Measurements from ENCODE around the gene PARP16. TPM values are rescaled to one million over a fixed set of nuclear protein-coding genes. Genes with fewer than 3 reads are reported as not detected.

Gene PARP16
- total and polyA plus RNA-seq, 9 of the 15 experiments (the other 6 are each of a cell fraction or from before 2014, with no cell fraction given): 3.0 to 9.9 (median 5.8) TPM

DNA sequence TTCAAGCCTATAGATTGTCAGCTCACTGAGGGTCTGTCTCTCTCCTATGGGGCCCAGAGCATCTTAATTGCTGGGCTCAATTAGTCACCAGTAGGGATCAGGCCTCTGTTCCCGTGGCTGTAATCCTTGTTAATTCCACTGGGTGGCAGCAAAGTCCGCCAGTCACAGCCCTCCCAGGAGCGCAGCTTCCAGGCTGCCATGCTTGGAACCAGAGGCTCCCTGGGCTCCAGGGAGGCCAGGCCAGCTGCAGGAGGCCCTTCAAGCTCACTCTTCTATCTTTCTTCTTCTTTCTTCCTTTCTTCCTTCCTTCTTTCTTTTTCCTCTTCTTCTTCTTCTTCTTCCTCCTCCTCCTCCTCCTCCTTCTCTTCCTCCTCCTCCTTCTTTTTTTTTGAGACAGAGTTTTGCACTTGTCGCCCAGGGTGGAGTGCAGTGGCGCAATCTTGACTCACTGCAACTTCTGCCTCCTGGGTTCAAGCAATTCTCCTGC, 32.2 kb upstream of the PARP16 start (continued):
- TF ChIP-seq, protein P1, sequence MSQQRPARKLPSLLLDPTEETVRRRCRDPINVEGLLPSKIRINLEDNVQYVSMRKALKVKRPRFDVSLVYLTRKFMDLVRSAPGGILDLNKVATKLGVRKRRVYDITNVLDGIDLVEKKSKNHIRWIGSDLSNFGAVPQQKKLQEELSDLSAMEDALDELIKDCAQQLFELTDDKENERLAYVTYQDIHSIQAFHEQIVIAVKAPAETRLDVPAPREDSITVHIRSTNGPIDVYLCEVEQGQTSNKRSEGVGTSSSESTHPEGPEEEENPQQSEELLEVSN (IDR thresholded peaks at IDR 0.05; ENCODE audit: borderline replicate concordance in 1 of 2, extremely low read depth in 1 of 2, insufficient read depth in 1 of 2, insufficient read length in 1 of 2, low read depth in 1 of 2, low read length in 1 of 2, poor library complexity in 1 of 2, severe bottlenecking in 1 of 2): no peak
- TF ChIP-seq, protein P2, sequence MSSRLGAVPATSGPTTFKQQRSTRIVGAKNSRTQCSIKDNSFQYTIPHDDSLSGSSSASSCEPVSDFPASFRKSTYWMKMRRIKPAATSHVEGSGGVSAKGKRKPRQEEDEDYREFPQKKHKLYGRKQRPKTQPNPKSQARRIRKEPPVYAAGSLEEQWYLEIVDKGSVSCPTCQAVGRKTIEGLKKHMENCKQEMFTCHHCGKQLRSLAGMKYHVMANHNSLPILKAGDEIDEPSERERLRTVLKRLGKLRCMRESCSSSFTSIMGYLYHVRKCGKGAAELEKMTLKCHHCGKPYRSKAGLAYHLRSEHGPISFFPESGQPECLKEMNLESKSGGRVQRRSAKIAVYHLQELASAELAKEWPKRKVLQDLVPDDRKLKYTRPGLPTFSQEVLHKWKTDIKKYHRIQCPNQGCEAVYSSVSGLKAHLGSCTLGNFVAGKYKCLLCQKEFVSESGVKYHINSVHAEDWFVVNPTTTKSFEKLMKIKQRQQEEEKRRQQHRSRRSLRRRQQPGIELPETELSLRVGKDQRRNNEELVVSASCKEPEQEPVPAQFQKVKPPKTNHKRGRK (tag; IDR thresholded peaks at IDR 0.05): peak; percentile 94
- TF ChIP-seq NRF1 (conservative IDR thresholded peaks at IDR 0.05 in 1 of 2, IDR thresholded peaks at IDR 0.05 in 1 of 2) (no peak), HMGN3 (IDR thresholded peaks at IDR 0.05; ENCODE audit: borderline replicate concordance, extremely low read depth, insufficient read length, low read depth, low read length) (no peak), ZNF24 (IDR thresholded peaks at IDR 0.05) (0 out of 2 replicates have a peak, but pooled peaks have one; percentile 7), OTX1 (CRISPR knock-in tag; IDR thresholded peaks at IDR 0.05) (peak; percentile 60; the same call in 1 of the 2 replicates), NFXL1 (CRISPR knock-in tag; IDR thresholded peaks at IDR 0.05) (no peak), BCOR (IDR thresholded peaks at IDR 0.05) (0 out of 2 replicates have a peak, but pooled peaks have one; percentile 33), CXXC5 (CRISPR knock-in tag; IDR thresholded peaks at IDR 0.05) (peak; percentile 33; the same call in 1 of the 2 replicates), GABPB1 (CRISPR knock-in tag; IDR thresholded peaks at IDR 0.05) (0 out of 2 replicates have a peak, but pooled peaks have one; percentile 31)
- TF ChIP-seq, protein P3, sequence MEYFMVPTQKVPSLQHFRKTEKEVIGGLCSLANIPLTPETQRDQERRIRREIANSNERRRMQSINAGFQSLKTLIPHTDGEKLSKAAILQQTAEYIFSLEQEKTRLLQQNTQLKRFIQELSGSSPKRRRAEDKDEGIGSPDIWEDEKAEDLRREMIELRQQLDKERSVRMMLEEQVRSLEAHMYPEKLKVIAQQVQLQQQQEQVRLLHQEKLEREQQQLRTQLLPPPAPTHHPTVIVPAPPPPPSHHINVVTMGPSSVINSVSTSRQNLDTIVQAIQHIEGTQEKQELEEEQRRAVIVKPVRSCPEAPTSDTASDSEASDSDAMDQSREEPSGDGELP (CRISPR knock-in tag; IDR thresholded peaks at IDR 0.05; ENCODE audit: borderline replicate concordance): peak; percentile 72; the same call in 1 of the 2 replicates
- TF ChIP-seq, protein P4, sequence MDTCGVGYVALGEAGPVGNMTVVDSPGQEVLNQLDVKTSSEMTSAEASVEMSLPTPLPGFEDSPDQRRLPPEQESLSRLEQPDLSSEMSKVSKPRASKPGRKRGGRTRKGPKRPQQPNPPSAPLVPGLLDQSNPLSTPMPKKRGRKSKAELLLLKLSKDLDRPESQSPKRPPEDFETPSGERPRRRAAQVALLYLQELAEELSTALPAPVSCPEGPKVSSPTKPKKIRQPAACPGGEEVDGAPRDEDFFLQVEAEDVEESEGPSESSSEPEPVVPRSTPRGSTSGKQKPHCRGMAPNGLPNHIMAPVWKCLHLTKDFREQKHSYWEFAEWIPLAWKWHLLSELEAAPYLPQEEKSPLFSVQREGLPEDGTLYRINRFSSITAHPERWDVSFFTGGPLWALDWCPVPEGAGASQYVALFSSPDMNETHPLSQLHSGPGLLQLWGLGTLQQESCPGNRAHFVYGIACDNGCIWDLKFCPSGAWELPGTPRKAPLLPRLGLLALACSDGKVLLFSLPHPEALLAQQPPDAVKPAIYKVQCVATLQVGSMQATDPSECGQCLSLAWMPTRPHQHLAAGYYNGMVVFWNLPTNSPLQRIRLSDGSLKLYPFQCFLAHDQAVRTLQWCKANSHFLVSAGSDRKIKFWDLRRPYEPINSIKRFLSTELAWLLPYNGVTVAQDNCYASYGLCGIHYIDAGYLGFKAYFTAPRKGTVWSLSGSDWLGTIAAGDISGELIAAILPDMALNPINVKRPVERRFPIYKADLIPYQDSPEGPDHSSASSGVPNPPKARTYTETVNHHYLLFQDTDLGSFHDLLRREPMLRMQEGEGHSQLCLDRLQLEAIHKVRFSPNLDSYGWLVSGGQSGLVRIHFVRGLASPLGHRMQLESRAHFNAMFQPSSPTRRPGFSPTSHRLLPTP (IDR thresholded peaks at IDR 0.05; ENCODE audit: borderline replicate concordance, extremely low read depth, insufficient read length): no peak
- TF ChIP-seq, protein P5, sequence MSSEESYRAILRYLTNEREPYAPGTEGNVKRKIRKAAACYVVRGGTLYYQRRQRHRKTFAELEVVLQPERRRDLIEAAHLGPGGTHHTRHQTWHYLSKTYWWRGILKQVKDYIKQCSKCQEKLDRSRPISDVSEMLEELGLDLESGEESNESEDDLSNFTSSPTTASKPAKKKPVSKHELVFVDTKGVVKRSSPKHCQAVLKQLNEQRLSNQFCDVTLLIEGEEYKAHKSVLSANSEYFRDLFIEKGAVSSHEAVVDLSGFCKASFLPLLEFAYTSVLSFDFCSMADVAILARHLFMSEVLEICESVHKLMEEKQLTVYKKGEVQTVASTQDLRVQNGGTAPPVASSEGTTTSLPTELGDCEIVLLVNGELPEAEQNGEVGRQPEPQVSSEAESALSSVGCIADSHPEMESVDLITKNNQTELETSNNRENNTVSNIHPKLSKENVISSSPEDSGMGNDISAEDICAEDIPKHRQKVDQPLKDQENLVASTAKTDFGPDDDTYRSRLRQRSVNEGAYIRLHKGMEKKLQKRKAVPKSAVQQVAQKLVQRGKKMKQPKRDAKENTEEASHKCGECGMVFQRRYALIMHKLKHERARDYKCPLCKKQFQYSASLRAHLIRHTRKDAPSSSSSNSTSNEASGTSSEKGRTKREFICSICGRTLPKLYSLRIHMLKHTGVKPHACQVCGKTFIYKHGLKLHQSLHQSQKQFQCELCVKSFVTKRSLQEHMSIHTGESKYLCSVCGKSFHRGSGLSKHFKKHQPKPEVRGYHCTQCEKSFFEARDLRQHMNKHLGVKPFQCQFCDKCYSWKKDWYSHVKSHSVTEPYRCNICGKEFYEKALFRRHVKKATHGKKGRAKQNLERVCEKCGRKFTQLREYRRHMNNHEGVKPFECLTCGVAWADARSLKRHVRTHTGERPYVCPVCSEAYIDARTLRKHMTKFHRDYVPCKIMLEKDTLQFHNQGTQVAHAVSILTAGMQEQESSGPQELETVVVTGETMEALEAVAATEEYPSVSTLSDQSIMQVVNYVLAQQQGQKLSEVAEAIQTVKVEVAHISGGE (CRISPR knock-in tag; IDR thresholded peaks at IDR 0.05): no peak

Data from K562 (cell line).